Trophoblast cell (in vitro differentiated cells and primary cell): ENCODE measurements around the gene CMTM4.

Experiments
- DNase-seq, 2 donors: peaks; one replicate each; pipeline ENCODE4 v3.0.0-alpha.2; 2016
- H2AFZ ChIP-seq: 2 replicates; pipeline ENCODE4 v1.6.1; 2013; ENCODE audit warnings: low read length, moderate library complexity, mild to moderate bottlenecking; ENCODE audit not compliant: insufficient read depth, poor library complexity
- H2AK5ac ChIP-seq: 2 replicates; pipeline ENCODE4 v1.6.1; 2013; ENCODE audit warnings: mild to moderate bottlenecking, low read length
- H2BK120ac ChIP-seq: 2 replicates; pipeline ENCODE4 v1.6.1; 2013; ENCODE audit warnings: low read length, mild to moderate bottlenecking, moderate library complexity; ENCODE audit not compliant: insufficient read depth, poor library complexity
- H2BK12ac ChIP-seq: 2 replicates; pipeline ENCODE4 v1.6.1; 2013; ENCODE audit warnings: mild to moderate bottlenecking, low read length, moderate library complexity
- H2BK5ac ChIP-seq: 2 replicates; pipeline ENCODE4 v1.6.1; 2013; ENCODE audit warnings: low read length, low read depth, moderate library complexity, mild to moderate bottlenecking; ENCODE audit not compliant: poor library complexity
- H3K14ac ChIP-seq: 2 replicates; pipeline ENCODE4 v1.6.1; 2013; ENCODE audit warnings: mild to moderate bottlenecking, low read length
- H3K18ac ChIP-seq: 2 replicates; pipeline ENCODE4 v1.6.1; 2013; ENCODE audit warnings: mild to moderate bottlenecking, low read length
- H3K23ac ChIP-seq: 2 replicates; pipeline ENCODE4 v1.6.1; 2013; ENCODE audit warnings: low read length
- H3K27ac ChIP-seq: 2 replicates; pipeline ENCODE4 v1.5.1; 2013; ENCODE audit warnings: low read depth, mild to moderate bottlenecking, inconsistent platforms, low read length, moderate library complexity
- H3K27me3 ChIP-seq: 2 replicates; pipeline ENCODE4 v1.6.1; 2013; ENCODE audit warnings: inconsistent platforms, mild to moderate bottlenecking, low read length, moderate library complexity; ENCODE audit not compliant: insufficient read depth
- H3K36me3 ChIP-seq, 2 experiments: 1 replicate in 1 of 2; 2 replicates in 1 of 2; pipeline ENCODE4 v1.6.1; 2013; ENCODE audit warnings: low read length in 2 of 2, mild to moderate bottlenecking in 2 of 2, moderate library complexity in 1 of 2; ENCODE audit not compliant: insufficient read depth in 2 of 2, control insufficient read depth in 1 of 2
- H3K4ac ChIP-seq: 2 replicates; pipeline ENCODE4 v1.6.1; 2013; ENCODE audit warnings: low read depth, mild to moderate bottlenecking, low read length, moderate library complexity
- H3K4me1 ChIP-seq, 2 experiments: 1 replicate in 1 of 2; 2 replicates in 1 of 2; pipeline ENCODE4 v1.6.1; 2013; ENCODE audit warnings: low read length in 2 of 2, mild to moderate bottlenecking in 2 of 2, moderate library complexity in 1 of 2; ENCODE audit not compliant: insufficient read depth in 2 of 2, control insufficient read depth in 1 of 2
- H3K4me2 ChIP-seq: 2 replicates; pipeline ENCODE4 v1.6.1; 2013; ENCODE audit warnings: inconsistent platforms, mild to moderate bottlenecking, low read length, moderate library complexity
- H3K4me3 ChIP-seq: 2 replicates; pipeline ENCODE4 v1.5.1; 2013; ENCODE audit warnings: mild to moderate bottlenecking, low read depth, low read length, inconsistent platforms
- H3K79me1 ChIP-seq: one replicate; pipeline ENCODE4 v1.6.1; 2013; ENCODE audit warnings: low read length
- H3K79me2 ChIP-seq: 2 replicates; pipeline ENCODE4 v1.6.1; 2013; ENCODE audit warnings: low read length, mild to moderate bottlenecking; ENCODE audit not compliant: control insufficient read depth, insufficient read depth, poor library complexity
- H3K9ac ChIP-seq: 2 replicates; pipeline ENCODE4 v1.6.1; 2013; ENCODE audit warnings: mild to moderate bottlenecking, low read length
- H3K9me3 ChIP-seq: 2 replicates; pipeline ENCODE4 v1.6.1; 2013; ENCODE audit warnings: low read depth, mild to moderate bottlenecking, control low read depth, inconsistent platforms, low read length; ENCODE audit not compliant: insufficient read depth
- H4K12ac ChIP-seq: 2 replicates; pipeline ENCODE4 v1.6.1; 2013; ENCODE audit warnings: low read depth, mild to moderate bottlenecking, low read length, moderate library complexity
- H4K8ac ChIP-seq: 2 replicates; pipeline ENCODE4 v1.6.1; 2013; ENCODE audit warnings: low read depth, mild to moderate bottlenecking, low read length, moderate library complexity
- H4K91ac ChIP-seq: one replicate; pipeline ENCODE4 v1.6.1; 2013; ENCODE audit warnings: low read depth, mild to moderate bottlenecking, low read length, moderate library complexity
- WGBS: extraction: QIAGEN DNeasy Blood & Tissue Kit; methylation state at CpG from one replicate; pipeline ENCODE4 v1.1.7; 2013; ENCODE audit warnings: missing lambda C conversion rate; ENCODE audit not compliant: insufficient read length, insufficient coverage; ENCODE audit errors: extremely low coverage; 5-methylcytosine and 5-hydroxymethylcytosine counted together

CMTM4 gene

GRCh38 chr16:66622863-66623262 is 73.7 kb downstream of the CMTM4 start:
- no CpG with 5 or more reads among the region's 3 CpGs for WGBS

GRCh38 chr16:66621973-66622372 is 74.6 kb downstream of the CMTM4 start:
- no peak overlapping the region for H3K27ac ChIP-seq
- no peak overlapping the region for H3K4ac ChIP-seq
- no peak overlapping the region for H4K12ac ChIP-seq
- peaks cover 10 to 14% of the 10 kb centered on the region in 2 experiments for H3K4me1 ChIP-seq
- H3K4me3 ChIP-seq: no peak overlapping the region
- no peaks in the 10 kb centered on the region for H3K79me1 ChIP-seq
- no peak overlapping the region for H4K8ac ChIP-seq
- no peak overlapping the region for H3K14ac ChIP-seq
- no peak overlapping the region for H3K4me2 ChIP-seq
- H3K9me3 ChIP-seq: no peaks in the 10 kb centered on the region
- H3K79me2 ChIP-seq: no peaks in the 10 kb centered on the region
- no peak overlapping the region for H3K18ac ChIP-seq
- no peak overlapping the region for H2BK12ac ChIP-seq
- no peak overlapping the region for H2BK120ac ChIP-seq
- no peak overlapping the region for H2AK5ac ChIP-seq
- peaks cover 10% of the 10 kb centered on the region in 2 experiments for H3K36me3 ChIP-seq
- H3K9ac ChIP-seq: no peak overlapping the region
- DNase-seq: peak; percentile 93 to 94
- no CpG with 5 or more reads among the region's 14 CpGs for WGBS
- H3K27me3 ChIP-seq: no peaks in the 10 kb centered on the region
- H3K23ac ChIP-seq: no peak overlapping the region
- no peak overlapping the region for H4K91ac ChIP-seq
- H2BK5ac ChIP-seq: no peak overlapping the region
- H2AFZ ChIP-seq: no peak overlapping the region

More at GRCh38 chr16:66622863-66623262, 73.7 kb downstream of the CMTM4 start:
- Histone ChIP-seq H4K91ac (no peak overlapping the region), H2BK120ac (no peak overlapping the region), H4K8ac (no peak overlapping the region), H3K14ac (no peak overlapping the region), H3K27ac (no peak overlapping the region), H3K79me1 (no peaks in the 10 kb centered on the region), H4K12ac (no peak overlapping the region), H3K36me3 (peaks cover 10% of the 10 kb centered on the region in 2 experiments), H2BK12ac (no peak overlapping the region), H3K4me1 (peaks cover 7 to 10% of the 10 kb centered on the region in 2 experiments), H3K4me2 (no peak overlapping the region), H3K9ac (no peak overlapping the region), H2BK5ac (no peak overlapping the region), H3K18ac (no peak overlapping the region), H2AK5ac (no peak overlapping the region), H3K4ac (no peak overlapping the region), H2AFZ (no peak overlapping the region), H3K9me3 (no peaks in the 10 kb centered on the region), H3K4me3 (no peak overlapping the region), H3K23ac (no peak overlapping the region), H3K27me3 (no peaks in the 10 kb centered on the region), H3K79me2 (no peaks in the 10 kb centered on the region)
- no peak for DNase-seq

- WGBS: no CpG with 5 or more reads among the region's 8 CpGs
- Histone ChIP-seq H3K36me3 (peaks cover 10 to 13% of the 10 kb centered on the region in 2 experiments), H3K79me2 (no peaks in the 10 kb centered on the region), H4K12ac (no peak overlapping the region), H3K4me3 (no peak overlapping the region), H3K23ac (no peak overlapping the region), H3K9me3 (no peaks in the 10 kb centered on the region), H3K79me1 (no peaks in the 10 kb centered on the region), H3K27me3 (no peaks in the 10 kb centered on the region), H3K4me1 (peaks cover 10 to 14% of the 10 kb centered on the region in 2 experiments), H4K8ac (no peak overlapping the region), H2AK5ac (no peak overlapping the region), H4K91ac (no peak overlapping the region), H3K4me2 (no peak overlapping the region), H2BK120ac (no peak overlapping the region), H3K9ac (no peak overlapping the region), H3K27ac (no peak overlapping the region), H3K14ac (no peak overlapping the region), H2BK12ac (no peak overlapping the region), H2AFZ (no peak overlapping the region), H3K4ac (no peak overlapping the region), H2BK5ac (no peak overlapping the region), H3K18ac (no peak overlapping the region)
- DNase-seq: no peak
These were observed 76.1 kb downstream of the CMTM4 start for GRCh38 chr16:66620429-66620795.

DNA sequence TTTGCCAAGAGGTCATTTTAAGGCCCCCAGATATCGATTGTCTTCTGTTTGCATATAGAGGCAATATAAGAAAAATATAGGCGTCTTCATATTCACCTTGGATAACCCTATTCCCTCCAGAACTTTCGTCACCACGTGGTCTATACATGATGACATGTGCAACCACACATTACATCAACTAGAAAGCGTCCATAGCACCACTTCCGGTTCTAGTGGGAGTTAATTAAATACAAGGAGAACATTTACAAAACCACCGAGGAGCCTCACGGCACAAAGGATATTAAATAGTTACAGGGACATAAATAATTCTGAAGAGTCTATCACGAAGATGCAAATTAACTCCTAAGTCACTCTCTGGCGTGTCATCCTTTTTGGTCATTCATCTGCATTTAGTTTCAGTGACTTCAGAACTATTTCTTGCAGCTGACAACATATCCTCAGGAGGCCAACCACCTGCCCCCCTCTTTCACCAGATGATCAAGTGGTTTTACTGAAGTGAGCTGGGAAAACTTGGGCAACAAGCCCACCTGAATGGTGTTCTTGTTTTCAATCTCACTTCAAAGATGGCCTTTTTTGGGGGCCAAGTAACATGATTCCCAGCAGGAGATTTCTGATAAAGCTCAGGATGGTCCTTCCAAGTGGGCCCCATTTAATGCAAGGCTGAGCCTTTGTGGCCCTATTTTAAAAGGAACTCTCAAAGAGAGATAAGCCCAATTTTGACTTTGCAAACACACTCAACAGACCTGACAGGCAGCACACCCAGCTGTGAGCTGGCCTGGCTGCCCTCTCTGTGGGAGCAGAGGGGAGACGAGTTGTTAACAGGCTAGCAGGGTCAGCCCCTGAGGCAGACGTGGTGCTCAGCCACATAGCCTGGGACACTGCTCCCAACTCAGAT is 76.8 kb downstream of the CMTM4 start:
- H3K14ac ChIP-seq: no peak overlapping the region
- no peak overlapping the region for H3K9ac ChIP-seq
- H3K4me3 ChIP-seq: no peak overlapping the region
- no CpG with 5 or more reads among the region's 12 CpGs for WGBS
- H4K91ac ChIP-seq: no peak overlapping the region
- no peaks in the 10 kb centered on the region for H3K9me3 ChIP-seq
- no peak overlapping the region for H3K18ac ChIP-seq
- H2BK12ac ChIP-seq: no peak overlapping the region
- H2AFZ ChIP-seq: no peak overlapping the region
- no peak overlapping the region for H4K12ac ChIP-seq
- no peak overlapping the region for H2AK5ac ChIP-seq
- H4K8ac ChIP-seq: no peak overlapping the region
- H3K27ac ChIP-seq: no peak overlapping the region
- H3K4me2 ChIP-seq: no peak overlapping the region
- H2BK5ac ChIP-seq: no peak overlapping the region
- DNase-seq: no peak
- peaks cover 10 to 13% of the 10 kb centered on the region in 2 experiments for H3K36me3 ChIP-seq
- no peak overlapping the region for H3K23ac ChIP-seq
- H3K4me1 ChIP-seq: peaks cover 10 to 14% of the 10 kb centered on the region in 2 experiments
- H3K79me1 ChIP-seq: no peaks in the 10 kb centered on the region
- H3K27me3 ChIP-seq: no peaks in the 10 kb centered on the region
- H3K79me2 ChIP-seq: no peaks in the 10 kb centered on the region
- no peak overlapping the region for H2BK120ac ChIP-seq
- H3K4ac ChIP-seq: no peak overlapping the region
